NCI-H69 (cell line): ENCODE measurements around the gene CST11.

Experiments
- DNase-seq: peaks from one replicate; lab custom pipeline; 2025; lab: John Stamatoyannopoulos, UW

The CST11 gene

GRCh38 chr20:23419995-23420901 is 32.4 kb downstream of the CST11 start:
- DNase-seq, result peak; percentile 72

- DNase-seq, result no peak
Observed at GRCh38 chr20:23419657-23419994, 33.0 kb downstream of the CST11 start.

DNA sequence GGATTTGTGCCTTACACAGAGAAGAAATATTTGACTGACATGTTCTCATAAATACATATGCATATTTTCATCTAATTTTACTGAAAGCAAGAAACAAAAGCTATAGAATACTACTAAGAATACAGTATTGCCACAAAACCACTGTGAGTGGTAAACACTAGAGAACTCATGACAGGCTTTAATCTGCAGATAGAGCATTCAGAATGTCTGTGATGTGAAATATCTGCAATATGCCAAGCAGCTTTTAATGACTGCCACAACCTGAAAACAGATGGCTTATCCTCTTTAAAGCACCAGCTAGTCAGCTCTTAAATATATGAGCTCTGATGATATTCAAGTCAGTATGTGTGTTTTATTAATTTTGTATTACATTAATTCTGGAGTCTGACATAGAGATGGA is 34.8 kb downstream of the CST11 start:
- DNase-seq, result no peak

GRCh38 chr20:23415959-23416583 is 36.6 kb downstream of the CST11 start:
- no peak for DNase-seq

DNA sequence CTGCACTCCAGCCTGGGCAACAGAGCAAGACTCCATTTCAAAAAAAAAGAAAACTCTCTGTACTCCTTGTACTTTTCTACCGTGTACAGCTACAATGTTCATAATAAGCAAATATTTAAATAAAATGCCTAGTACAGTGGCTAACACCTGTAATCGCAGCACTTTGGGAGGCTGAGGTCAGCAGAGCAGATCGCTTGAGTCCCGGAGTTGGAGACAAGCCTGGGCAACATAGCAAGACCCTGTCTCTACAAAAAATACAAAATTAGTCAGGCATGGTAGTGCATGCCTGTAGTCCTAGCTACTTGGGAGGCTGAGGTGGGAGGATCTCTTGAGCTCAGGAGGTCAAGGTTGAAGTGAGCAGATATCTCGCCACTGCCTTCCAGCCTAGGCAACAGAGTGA is 37.1 kb downstream of the CST11 start:
- DNase-seq, result no peak

DNA sequence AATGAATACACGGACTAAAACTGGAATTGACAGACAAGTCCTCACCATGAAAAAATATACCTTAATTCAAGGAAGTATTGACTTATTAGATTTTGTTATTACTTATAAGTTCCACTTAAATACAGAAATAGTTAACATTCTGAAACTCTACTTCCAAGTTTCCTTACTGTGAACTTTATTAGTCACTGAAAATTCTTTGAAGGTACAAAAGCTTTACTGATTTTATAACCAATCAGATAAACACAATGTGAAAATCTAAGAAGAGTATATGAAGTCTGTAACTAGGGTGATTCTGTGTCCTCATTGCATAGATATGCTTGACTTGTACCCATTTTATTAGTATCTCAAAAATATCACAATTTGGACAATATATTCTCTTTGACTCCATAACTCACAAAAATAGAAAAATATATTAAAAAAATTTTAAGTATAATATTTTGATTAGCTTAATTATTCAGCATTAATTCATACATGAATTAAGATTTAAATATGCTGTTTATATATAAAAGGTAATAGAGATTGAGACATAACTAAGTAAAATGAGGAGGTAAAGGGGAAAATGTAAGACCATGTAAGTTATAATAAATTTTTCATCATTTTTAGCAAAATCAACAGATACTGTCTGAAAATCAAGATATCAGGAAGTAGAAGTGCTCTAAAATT is 38.0 kb downstream of the CST11 start:
- DNase-seq, result no peak

GRCh38 chr20:23413862-23414422 is 38.7 kb downstream of the CST11 start:
- DNase-seq, result no peak

GRCh38 chr20:23412026-23412425 is 40.6 kb downstream of the CST11 start:
- no peak for DNase-seq

- DNase-seq, result no peak
Observed at GRCh38 chr20:23410916-23411695, 41.6 kb downstream of the CST11 start.

- DNase-seq, result no peak
Observed at GRCh38 chr20:23409800-23410199, 42.9 kb downstream of the CST11 start.

DNA sequence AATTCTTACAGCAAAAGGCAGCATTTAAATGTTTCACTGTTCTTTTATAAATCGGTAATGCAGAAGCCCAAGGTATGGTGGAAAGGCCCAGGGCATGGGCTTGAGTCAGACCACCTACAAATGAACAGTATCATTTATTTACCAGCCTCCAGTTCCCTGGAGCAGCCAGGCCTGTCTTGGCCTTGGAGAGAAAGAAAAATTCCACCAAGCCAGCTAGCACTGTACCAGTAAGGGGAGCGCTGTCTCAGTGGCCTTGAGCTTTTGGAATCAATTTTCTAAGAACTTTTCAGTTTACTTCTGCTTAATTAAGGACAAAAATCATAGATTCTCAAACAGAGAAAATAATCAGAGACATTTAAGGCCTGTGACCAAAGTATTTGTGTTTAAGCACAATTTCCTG is 43.7 kb downstream of the CST11 start:
- DNase-seq, result no peak

- no peak for DNase-seq
Observed at GRCh38 chr20:23407781-23408464, 44.8 kb downstream of the CST11 start.

GRCh38 chr20:23406880-23407279 is 45.8 kb downstream of the CST11 start:
- DNase-seq, result no peak

DNA sequence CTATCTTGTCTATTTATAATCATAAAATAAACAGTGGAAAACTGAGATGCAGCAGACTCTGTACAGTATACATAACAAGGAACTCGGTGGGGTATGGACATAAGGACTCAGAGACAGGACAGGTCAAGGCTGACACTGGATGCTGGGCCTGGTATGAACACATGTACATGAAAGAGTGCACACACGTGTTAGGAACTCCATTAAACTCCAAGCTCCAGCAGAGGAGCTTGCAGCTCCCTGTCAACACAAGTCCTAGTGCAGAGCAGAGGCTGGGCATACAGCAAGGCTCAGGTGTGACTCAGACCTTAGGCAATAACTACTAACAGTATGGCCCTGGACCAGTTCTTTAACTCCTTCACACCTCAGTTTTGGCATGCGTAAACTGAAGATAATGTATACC is 48.5 kb downstream of the CST11 start:
- DNase-seq, result no peak

DNA sequence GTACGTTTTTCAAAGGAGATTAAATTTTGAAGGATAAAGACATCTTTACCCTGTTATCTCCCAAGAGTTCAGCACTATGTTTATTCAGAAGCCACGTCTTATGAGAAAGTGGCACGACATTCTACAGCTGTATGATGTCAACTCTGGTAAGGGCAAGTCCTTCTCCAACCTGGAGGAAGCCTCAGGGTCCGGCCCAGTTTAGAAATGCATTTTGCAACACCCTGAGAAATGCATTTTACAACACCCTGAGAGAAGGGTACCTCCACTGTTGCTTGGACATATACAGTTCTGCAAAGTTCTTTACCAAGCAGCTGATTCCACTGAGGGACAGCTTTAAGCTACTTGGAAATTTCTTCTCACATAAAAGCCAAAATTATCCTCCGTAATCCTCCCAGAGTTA is 48.9 kb downstream of the CST11 start:
- DNase-seq, result no peak

GRCh38 chr20:23401051-23401450 is 51.6 kb downstream of the CST11 start:
- DNase-seq, result no peak
